Measurements from ENCODE around the gene LRRC38. TPM values are rescaled to one million over a fixed set of nuclear protein-coding genes. Genes with fewer than 3 reads are reported as not detected.
A peak's percentile ranks its signal among the peaks of the same experiment; 100 is the strongest.

Gene LRRC38
- total RNA-seq, 1 experiment from 2014 or later = not detected

DNA sequence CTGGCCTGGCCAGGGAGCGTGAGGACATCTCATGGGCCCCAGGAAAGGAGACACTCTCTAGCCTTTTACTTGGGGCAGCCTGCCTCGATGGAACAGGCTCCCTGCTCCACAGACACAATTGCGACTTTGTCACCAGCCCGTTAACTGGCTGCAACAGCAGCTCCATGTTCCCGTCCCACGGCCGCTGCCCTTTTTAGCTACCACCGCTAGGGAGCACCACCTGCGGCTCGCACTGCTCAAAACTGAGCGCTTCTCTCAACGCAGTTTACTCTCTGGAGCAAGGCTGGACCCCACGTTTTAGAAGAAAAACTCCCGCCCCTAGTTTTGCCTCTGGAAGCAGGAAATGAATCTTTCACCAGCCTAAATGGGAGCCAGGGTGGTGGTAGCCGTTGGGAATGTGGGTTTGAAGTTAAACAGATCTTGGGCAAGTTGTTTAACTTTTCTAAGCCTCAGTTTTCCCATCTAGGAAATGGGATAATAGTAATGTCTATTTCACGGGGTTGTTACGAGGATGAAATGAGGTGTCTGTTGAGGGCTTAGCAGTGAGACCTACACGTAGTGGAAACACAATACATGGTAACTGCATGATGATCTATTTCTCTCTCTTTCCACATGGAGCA lies 3.5 kb upstream of the LRRC38 start:
- DNase-seq (ENCODE audit: low read depth) = no peak

DNA sequence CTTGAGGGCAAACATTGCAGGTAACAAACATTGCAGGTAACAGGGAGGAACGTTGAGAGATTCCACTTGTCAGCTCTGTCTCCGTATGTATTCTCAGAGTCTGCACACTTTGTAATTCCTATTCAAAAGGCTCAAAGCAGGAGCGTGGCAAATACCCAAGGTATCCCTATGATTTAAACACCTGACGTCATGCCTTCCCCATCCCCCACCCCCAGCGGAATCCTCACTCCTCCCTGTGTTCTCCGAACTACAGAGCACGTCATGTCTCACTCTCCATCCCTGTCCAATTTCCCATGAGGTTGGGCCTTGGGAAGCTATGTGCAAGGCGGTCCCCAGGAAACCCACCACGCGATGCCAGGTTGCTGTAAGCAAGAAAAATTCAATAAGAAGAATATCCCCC lies 2.8 kb upstream of the LRRC38 start:
- DNase-seq (ENCODE audit: low read depth) = no peak

DNA sequence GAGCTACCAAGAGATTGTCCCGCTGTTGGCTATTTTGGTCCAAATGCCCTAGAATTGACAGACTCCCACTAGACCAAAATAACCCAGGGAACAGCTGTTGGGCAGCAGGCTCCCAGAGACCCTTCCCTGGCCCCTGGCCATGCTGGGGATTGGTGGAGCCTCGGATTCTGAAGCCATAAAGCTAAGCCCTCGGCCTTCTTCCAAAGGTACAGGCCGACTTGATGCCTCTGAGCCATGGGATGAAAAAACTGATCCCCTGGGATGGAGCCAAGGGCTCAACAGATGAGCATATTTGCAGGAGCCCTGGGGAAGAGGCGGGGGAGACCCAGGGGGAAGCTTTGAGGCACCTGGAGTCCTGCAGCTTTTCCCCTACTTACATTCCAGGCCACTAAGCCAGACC lies 1.0 kb upstream of the LRRC38 start:
- DNase-seq (ENCODE audit: low read depth) = no peak

DNA sequence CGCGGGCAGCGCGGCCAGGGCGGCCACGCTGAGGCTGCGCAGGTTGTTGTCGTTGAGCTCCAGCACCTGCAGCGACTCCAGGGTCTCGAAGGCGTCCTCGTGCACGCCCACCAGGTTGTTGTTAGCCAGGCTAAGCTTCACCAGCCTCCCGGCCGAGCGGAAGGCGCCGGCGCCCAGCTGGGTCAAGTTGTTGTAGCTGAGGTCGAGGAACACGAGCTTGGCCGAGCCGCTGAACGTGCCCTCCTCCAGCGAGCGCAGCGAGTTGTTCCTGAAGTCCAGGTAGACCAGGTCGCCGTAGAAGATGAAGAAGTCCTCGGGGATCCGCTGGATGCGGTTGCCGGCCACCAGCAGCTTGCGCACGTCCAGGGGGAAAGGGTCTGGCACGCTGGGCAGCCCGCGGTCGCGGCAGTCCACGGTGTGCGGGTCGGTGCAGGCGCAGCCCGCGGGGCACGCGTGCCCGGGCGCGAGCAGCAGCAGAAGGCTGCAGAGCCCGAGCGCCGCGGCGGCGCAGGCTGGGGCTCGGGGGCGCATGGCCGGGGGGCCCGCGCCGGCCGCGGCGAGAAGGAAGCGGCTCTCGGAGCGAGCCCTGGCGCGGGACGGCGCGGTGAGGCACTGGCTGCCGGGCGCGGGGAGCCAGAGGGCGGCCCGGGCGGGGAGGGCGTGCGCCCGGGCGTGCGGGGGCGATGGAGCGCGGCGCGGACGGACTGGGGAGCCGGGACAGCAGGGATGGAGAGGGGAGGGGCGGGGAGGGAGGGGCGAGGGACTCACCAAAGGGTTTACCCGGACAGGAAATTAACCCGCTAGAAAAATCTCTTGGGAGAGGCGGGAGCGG lies 524 bp downstream of the LRRC38 start:
- DNase-seq (ENCODE audit: low read depth) = no peak

DNA sequence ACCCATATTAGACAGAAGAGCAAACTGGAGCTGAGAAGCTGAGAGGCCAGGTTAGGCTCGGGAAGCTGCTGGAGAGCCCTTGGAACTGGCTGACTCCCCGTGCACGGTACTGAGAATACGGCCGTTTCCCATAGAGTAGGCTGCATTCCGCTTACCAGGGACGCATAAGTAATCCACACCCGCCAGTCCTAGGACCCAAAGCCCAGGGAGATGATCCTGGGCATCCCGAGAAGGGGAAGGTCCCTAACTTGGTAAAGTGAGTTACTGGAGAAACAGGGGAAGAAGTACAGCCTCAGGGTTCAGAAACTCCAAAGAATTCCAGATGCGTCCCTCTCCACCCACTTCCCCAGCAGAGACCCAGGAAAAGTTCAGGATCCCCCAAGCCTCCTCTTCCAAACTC lies 1.3 kb downstream of the LRRC38 start:
- no peak for DNase-seq (ENCODE audit: low read depth)

DNA sequence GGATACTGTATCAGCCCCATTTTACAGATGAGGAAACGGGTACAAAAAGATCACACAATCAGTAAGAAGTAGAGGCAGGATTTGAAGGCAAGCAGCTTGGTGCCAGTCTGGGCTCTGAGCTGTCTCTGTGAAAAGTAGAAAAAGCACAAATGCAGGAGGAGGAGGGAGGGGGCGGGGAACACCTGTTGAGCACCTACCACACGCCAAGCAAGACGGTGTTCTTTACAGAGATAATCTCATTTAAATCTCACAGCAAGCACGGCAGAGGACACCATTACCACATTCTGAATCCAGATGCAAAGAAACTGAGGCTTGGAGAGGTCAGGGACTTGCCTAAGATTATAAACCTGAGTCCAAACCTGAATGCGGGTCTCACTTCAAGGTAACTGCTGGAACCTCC lies 3.3 kb downstream of the LRRC38 start:
- no peak for DNase-seq (ENCODE audit: low read depth)

DNA sequence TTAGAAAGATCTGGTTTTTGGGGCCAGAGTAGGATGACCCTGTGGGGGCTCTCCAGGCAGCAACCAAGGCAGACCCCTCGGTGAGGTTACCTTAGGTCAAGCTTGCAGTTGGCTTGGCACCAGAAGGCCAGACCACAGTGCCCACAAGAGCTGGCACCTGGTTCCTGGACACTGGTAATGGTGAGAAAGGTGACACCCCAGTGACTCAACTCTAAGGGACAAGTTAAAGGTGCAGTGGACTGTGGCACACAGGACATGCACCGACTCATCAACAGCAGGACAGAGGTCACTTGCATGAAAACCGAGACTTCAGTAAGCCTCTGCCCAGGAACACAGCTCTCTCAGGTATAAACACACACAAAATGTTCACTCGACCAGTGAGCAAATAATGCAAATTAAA lies 6.7 kb downstream of the LRRC38 start:
- DNase-seq (ENCODE audit: low read depth) = no peak

DNA sequence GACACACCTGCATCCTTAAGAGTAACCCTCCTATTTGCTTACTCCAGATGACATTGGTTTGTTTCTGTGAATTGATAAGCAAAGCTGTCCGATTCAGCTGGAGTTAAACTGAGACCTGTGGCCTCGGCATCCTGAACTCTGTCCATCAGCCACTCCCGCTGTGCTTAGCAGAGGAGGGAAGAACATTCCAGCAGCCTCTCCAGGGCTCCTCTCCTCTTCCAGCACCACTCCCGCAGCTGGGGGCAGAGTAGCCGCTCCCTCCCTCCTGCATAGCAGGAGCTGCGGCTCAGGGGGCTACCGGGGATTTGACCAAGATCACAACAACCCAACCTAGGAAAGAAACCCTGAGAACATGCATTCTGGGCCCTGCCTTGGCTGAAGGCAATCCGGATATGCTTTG lies 8.8 kb downstream of the LRRC38 start:
- no peak for DNase-seq (ENCODE audit: low read depth)

DNA sequence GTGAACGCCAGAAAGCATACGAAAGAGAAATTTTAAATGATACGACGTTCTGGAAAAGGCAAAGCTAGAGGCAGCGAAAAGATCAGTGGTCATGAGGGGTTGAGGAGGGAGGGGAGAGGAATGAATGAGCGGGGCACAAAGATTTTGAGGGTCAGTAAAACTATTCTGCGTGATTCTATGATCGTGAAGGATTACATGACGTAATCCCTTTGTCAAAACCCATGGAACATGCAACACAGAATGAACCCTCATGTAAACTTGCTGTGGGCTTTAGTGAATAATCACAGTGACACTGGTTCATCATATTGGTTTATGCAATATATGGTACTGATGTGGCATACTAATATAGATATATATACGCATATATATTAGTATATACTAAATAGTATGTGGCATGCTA lies 13.0 kb downstream of the LRRC38 start:
- DNase-seq (ENCODE audit: low read depth) = no peak

DNA sequence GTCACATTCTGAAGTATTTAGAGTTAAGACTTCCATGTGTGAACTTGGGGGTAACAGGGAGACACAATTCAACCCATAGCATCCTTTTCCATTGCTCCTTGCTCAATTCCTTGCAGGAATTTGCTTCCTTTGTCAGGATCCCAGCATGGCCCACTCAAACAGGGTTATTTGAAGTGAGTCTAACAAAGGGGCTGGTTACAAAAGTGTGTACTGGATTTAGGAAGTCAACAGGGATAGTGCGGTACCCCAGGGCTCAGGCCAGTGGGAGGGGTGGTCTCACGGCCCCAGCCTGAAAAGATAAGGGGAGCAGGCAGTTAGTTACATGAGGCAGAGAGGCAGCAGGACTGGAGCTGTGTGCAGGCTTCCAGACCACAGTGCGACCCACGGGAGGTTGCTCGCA lies 14.4 kb downstream of the LRRC38 start:
- DNase-seq (ENCODE audit: low read depth) = no peak

DNA sequence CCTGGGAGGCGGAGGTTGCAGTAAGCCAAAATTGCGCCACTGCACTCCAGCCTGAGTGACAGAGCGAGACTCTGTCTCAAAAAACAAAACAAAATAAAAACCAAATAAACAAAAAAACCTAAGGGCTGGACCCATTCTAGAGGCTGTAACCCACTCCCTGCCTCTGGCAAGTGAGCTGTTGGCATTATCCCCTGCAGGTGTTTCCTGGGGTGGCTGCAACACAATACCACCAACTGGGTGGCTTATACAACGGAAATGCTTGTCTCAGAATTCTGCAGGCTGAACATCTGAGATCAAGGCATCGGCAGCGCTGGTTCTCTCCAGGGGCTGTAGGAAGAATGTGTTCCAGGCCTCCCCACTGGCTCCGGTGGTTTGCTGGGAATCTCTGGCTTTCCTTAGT lies 15.2 kb downstream of the LRRC38 start:
- no peak for DNase-seq (ENCODE audit: low read depth)

DNA sequence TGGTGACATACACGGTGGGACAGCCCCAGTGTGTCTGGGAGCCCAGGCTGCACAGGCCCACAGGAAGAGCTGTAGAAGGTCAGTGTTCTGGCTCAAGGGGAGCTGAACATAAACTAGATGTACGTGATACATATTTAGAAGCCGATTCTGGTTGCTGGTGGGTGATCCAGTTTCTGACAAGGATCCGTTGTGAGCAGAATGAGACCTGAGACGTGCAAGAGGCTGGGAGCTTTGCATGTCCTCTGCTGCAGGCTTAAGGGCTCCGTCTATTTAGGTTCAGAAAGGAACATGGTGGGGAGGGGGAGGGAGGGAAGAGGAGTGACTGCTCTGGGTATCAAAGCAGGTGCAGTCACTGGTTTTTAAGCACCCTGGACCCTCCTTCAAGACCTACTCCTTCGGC lies 18.6 kb downstream of the LRRC38 start:
- no peak for DNase-seq (ENCODE audit: low read depth)

DNA sequence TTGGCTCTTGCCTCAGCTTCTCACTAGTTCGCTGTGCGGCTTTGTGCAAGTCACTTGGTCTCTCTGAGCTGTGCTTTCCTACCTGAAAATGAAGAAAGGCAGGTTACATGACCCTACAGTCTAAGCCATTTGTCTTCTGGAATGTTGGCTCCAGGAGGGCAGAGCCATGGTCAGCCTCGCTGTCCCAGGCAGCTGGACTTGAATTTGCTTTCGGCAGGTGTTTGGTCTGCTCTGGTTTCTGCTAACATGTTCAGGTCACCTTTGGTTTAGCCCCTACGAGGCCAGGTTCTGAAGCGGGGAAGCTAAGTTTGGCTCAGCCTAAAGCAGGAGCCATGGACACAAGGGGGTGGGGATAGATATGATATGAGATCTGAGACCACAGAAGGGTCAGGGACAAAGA lies 19.1 kb downstream of the LRRC38 start:
- no peak for DNase-seq (ENCODE audit: low read depth)

DNA sequence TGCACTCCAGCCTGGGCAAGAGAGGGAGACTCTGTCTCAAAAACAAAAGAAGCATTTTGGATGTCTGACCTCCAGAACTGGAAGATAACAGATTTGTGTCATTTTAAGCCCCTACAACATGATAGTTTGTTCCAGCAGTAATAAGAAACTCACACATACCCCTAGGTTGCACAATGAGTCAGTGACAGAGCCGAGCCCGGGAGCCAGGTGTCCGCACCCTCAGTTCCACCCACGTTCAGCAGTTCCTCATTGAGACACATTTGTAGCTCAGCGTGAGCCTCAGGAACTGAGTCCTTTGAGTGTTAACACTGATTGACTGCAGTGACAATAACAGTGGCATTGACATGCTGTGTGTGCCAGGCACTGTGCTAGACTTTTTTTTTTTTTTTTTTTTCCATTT lies 19.8 kb downstream of the LRRC38 start:
- no peak for DNase-seq (ENCODE audit: low read depth)

DNA sequence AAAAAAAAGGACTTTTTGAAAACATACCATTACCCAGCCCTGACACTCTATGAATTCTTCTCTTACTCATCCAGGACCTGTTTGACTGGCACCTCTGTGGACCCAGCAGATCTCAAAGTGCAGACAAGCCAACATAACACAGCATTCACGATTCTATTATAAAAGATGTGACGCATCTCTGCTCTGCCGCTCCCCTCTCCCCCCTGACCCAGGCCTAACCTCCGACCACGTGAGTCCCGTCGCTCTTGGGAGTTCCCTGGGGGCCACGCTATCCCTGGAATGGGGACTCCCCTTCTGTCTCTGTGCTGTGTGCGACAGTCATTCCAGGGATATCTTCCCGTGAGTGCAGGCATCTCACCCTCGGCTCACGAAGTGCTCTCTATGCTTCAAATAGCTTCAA lies 21.1 kb downstream of the LRRC38 start:
- no peak for DNase-seq (ENCODE audit: low read depth)

DNA sequence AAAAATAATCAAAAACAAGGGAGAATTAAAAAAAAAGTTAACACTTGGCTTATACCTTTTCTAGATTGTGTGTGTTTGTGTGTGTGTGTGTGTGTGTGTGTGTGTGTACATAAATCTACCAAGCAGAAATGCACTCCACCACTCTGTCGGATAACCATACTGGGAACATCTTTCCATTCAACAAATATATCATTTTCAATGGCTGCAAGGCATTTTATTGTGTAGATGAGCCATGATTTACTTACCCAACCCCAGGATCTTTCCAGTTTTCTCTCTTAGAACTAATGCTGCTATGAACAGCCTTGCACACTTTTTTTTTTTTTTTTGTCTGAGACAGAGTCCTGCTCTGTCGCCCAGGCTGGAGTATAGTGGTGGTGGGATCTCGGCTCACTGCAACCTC lies 25.8 kb downstream of the LRRC38 start:
- DNase-seq (ENCODE audit: low read depth) = no peak

DNA sequence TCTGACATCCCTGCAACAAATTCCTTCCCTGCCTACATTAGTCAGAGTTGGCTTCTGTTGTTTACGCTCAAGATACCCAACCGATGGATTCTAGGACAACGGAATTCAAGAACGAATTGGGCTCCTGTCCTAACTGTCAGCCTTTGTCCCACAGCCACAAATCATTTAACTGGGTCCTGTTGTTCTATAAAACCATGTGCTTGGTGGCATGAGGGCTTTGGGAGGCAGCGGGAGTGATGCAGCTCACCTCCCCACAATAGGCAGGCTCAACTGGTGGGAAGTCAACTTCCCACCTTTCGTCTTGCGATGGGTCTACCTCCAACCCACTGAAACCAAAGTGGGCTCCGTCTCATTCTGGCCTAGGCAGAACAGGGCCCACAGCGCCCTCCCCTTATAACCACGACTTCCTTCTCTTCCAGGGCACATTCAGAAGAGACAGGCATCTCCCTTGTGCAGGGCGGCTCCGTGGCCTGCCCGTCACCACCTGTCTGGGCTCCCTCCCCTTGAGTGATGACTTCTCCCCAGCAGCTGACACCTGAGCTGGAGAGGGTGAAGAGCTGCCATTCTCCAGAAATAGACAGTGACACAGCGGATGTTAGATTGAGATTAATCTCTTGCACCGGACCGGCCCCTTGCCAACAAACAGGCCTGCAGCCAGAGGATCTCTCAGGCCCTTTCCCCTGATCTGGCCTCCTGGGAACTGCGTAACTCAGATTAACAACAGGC lies 26.5 kb downstream of the LRRC38 start:
- DNase-seq (ENCODE audit: low read depth) = no peak

DNA sequence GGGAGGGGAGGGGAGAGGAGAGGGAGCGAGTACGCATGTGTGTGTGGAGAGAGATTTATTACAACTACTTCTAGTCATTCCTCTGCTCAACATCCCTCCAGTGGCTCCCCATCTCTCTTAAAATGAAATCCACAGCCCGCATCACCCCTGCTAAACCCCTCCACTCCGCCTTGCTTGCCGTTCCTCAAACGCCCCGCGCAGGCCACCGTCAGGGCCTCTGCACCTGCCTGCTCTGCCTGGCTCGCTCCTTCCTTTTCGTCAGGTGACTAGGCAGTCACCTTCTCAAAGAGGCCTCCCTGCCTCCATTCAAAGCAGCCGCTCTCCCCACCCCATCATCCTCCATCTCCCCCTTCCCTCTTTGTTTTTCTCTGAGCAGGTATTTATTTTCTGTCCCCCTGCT lies 29.9 kb downstream of the LRRC38 start:
- DNase-seq (ENCODE audit: low read depth) = no peak

DNA sequence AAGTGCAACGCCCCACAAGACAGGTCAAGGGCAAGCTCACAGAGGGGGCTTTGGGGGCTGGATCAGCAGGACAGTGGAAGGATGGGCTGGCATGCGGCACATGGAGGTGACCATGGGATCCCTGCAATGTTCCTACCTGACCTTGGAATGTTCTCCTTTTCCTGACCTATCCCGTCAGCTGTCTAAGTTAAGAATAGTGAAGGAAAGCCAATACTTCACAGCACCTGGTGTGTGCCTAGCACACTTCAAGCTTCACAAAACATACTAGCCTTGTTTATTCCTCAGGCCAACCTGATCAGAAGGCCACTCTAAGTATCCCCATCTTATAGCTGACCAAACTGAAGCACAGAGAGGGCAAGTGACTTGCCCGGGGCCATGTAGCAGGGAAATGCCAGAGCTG lies 31.2 kb downstream of the LRRC38 start:
- no peak for DNase-seq (ENCODE audit: low read depth)

DNA sequence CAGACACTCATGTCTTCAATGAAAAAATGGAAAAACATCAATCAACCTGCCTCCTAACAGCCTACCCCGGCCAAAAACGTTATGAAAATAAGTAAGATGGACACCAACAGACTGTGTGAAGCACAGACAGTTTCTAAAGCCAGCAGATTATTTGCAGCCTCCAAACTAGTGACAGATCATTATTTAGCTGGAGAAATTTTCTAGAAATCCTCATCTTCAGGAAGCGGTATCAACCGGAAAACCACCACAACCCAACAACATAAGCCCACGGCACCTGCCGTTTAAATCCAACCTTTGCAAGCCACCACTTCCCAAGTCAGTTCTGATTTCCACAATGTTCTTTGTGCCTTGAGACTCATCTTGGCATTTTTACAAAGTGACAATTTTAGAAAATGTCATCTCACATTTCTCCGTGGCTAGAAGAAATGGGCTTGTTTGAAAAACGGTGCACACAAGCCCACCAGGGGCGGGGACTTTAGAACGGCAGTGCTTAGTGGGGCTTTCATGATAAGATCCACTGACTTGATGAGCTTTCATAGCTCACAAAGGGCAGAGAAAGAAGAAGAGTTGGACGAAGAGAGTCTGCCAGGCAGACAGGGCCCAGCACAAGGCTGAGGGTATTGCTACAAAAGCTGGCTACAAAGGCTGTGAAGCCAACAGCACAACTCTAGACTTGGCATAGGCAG lies 34.5 kb downstream of the LRRC38 start:
- no peak for DNase-seq (ENCODE audit: low read depth)

DNA sequence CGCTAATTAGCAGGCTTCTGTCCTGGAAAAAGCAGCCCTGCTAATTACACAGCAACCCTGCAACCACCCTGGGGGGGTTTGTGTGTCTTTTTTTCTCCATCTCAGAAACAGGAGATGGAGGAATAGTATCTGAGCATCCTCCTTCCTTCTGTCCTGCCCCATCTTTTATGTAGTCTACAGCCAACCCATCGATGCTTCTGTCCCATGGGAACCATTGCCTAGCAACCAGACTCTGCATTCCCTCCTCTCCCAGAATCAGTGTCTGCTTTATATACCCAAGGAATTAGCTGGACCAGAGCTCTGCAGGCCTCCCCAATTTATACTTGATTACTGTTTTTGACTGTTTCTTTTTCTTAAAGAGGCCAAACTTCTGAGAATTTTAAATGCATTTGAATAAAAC lies 35.1 kb downstream of the LRRC38 start:
- DNase-seq (ENCODE audit: low read depth) = no peak

DNA sequence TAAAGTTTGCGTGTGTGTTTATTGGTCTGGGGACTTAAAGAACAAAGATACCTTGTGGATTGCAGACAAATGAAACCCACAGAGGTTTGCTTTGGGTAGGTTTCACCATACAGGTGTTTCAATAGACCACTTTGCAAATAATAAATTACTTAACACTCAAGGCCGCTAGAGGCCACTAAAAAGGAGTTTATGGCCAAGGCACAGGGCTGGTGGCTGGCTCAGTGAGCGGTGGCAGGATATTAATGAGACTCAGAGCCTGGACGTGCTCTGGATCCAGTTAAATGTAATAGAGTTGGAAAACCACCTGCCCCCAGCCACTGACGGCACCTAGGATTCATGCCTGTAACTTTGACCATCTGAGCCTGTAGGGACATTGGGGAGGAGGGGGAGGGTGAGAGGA lies 44.5 kb downstream of the LRRC38 start:
- peak; percentile 3 for DNase-seq (ENCODE audit: low read depth)

DNA sequence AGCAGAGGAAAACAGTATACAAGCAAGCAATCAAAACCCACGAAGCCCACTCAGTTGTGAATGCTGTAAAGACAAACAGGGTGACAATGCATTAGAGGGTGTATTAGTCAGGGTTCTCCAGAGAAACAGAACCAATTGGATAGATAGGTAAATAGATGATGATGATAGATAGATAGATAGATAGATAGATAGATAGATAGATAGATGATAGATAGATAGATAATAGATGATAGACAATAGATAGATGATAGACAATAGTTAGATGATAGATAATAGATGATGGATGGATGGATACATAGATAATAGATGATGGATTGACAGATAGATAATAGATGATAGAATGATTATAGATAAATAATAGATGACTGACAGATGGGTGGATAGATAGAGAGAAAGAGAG lies 48.3 kb downstream of the LRRC38 start:
- no peak for DNase-seq (ENCODE audit: low read depth)
